IMR-90 (cell line): ENCODE data around the gene HEXA. TPM values are rescaled to one million over a fixed set of nuclear protein-coding genes. Genes with fewer than 3 reads are reported as not detected.

Experiments
- ATAC-seq: fragments of 200-7000 bp; cut with Tn5 transposase; 2 replicates; pipeline ENCODE4 v1.9.1; 2020; ENCODE audit warnings: low read depth, mild to moderate bottlenecking, moderate library complexity
- BruUV-seq: library from RNA; stranded (reverse); fragments of 400-500 nt; replicated peaks from 2 replicates; lab custom pipeline; 2021; lab: Mats Ljungman, UMichigan
- CTCF ChIA-PET: fragments of 300-600 bp; formaldehyde crosslinking; extraction: SDS; loops from one replicate; lab custom pipeline; 2021; ENCODE audit warnings: antibody characterized with exemption; lab: Yijun Ruan, JAX
- POLR2A ChIA-PET: fragments of 300-600 bp; sonication (Branson Sonifier 250); formaldehyde crosslinking; loops from one replicate; lab custom pipeline; 2022; ENCODE audit warnings: antibody characterized with exemption; ENCODE audit not compliant: unreplicated experiment; lab: Charles Lee
- DNase-seq: peaks from one replicate; pipeline ENCODE4 v3.0.0; 2013
- H2AFZ ChIP-seq: replicated peaks from 2 replicates; pipeline ENCODE3; 2013; ENCODE audit warnings: low read length, mild to moderate bottlenecking; ENCODE audit not compliant: poor library complexity
- H2AK5ac ChIP-seq: 2 replicates; pipeline ENCODE4 v1.6.1; 2013; ENCODE audit warnings: low read depth, low read length, inconsistent platforms
- H2AK9ac ChIP-seq: replicated peaks from 2 replicates; pipeline ENCODE3; 2013; ENCODE audit warnings: mild to moderate bottlenecking, low read depth, low read length, moderate library complexity; ENCODE audit not compliant: poor library complexity
- H2BK120ac ChIP-seq: 2 replicates; pipeline ENCODE4 v1.6.1; 2013; ENCODE audit warnings: low read depth, low read length, inconsistent platforms
- H2BK15ac ChIP-seq: 3 replicates; pipeline ENCODE4 v1.6.1; 2013; ENCODE audit warnings: low read depth, low read length, inconsistent platforms
- H2BK20ac ChIP-seq: 2 replicates; pipeline ENCODE4 v1.6.1; 2013; ENCODE audit warnings: low read depth, mild to moderate bottlenecking, inconsistent platforms, low read length, moderate library complexity
- H2BK5ac ChIP-seq: 2 replicates; pipeline ENCODE4 v1.6.1; 2013; ENCODE audit warnings: mild to moderate bottlenecking, low read depth, low read length, inconsistent platforms; ENCODE audit not compliant: poor library complexity, severe bottlenecking
- H3K14ac ChIP-seq: replicated peaks from 2 replicates; pipeline ENCODE4 v1.6.1; 2013; ENCODE audit warnings: low read depth, low read length, inconsistent platforms
- H3K18ac ChIP-seq: 2 replicates; pipeline ENCODE4 v1.6.1; 2013; ENCODE audit warnings: low read depth, low read length, control low read depth
- H3K23ac ChIP-seq: 2 replicates; pipeline ENCODE4 v1.6.1; 2013; ENCODE audit warnings: low read depth, low read length, inconsistent platforms
- H3K27ac ChIP-seq: 2 replicates; pipeline ENCODE4 v1.5.1; 2013; ENCODE audit warnings: mild to moderate bottlenecking, control low read depth, low read length; ENCODE audit not compliant: insufficient read depth
- H3K27me3 ChIP-seq: 2 replicates; pipeline ENCODE4 v1.6.1; 2013; ENCODE audit warnings: low read length; ENCODE audit not compliant: control insufficient read depth, insufficient read depth
- H3K36me3 ChIP-seq: 2 replicates; pipeline ENCODE4 v1.6.1; 2013; ENCODE audit warnings: low read length, mixed read lengths; ENCODE audit not compliant: control insufficient read depth, insufficient read depth
- H3K4ac ChIP-seq: 2 replicates; pipeline ENCODE4 v1.6.1; 2013; ENCODE audit warnings: low read depth, low read length, inconsistent platforms
- H3K4me1 ChIP-seq: 2 replicates; pipeline ENCODE4 v1.6.1; 2013; ENCODE audit warnings: low read length, mixed read lengths; ENCODE audit not compliant: control insufficient read depth, insufficient read depth
- H3K4me2 ChIP-seq: 2 replicates; pipeline ENCODE4 v1.6.1; 2013; ENCODE audit warnings: low read depth, mild to moderate bottlenecking, control low read depth, low read length, moderate library complexity
- H3K4me3 ChIP-seq: 2 replicates; pipeline ENCODE4 v1.5.1; 2013; ENCODE audit warnings: low read depth, mild to moderate bottlenecking, control low read depth, low read length, moderate library complexity; ENCODE audit not compliant: insufficient read depth
- H3K56ac ChIP-seq: 2 replicates; pipeline ENCODE4 v1.6.1; 2013; ENCODE audit warnings: low read length, inconsistent platforms; ENCODE audit not compliant: insufficient read depth; ENCODE audit errors: extremely low read depth
- H3K79me1 ChIP-seq, 2 experiments: 2 replicates each; pipeline ENCODE4 v1.6.1; 2013; ENCODE audit warnings: low read length in 2 of 2, inconsistent platforms in 1 of 2, low read depth in 1 of 2
- H3K9ac ChIP-seq: 2 replicates; pipeline ENCODE4 v1.6.1; 2013; ENCODE audit warnings: low read depth, low read length, control low read depth
- H3K9me1 ChIP-seq: 2 replicates; pipeline ENCODE4 v1.6.1; 2013; ENCODE audit warnings: low read length, inconsistent platforms; ENCODE audit not compliant: insufficient read depth
- H3K9me3 ChIP-seq: 2 replicates; pipeline ENCODE4 v1.6.1; 2013; ENCODE audit warnings: low read length; ENCODE audit not compliant: control insufficient read depth, insufficient read depth
- H4K20me1 ChIP-seq: 2 replicates; pipeline ENCODE4 v1.6.1; 2013; ENCODE audit warnings: low read length, inconsistent platforms; ENCODE audit not compliant: insufficient read depth
- H4K5ac ChIP-seq: 2 replicates; pipeline ENCODE4 v1.6.1; 2013; ENCODE audit warnings: mild to moderate bottlenecking, low read depth, low read length, control low read depth
- H4K8ac ChIP-seq, 2 experiments: 2 replicates each; pipeline ENCODE4 v1.6.1; 2013; ENCODE audit warnings: low read depth in 2 of 2, low read length in 2 of 2, control low read depth in 1 of 2, inconsistent platforms in 1 of 2
- H4K91ac ChIP-seq: 2 replicates; pipeline ENCODE4 v1.6.1; 2013; ENCODE audit warnings: low read depth, low read length, inconsistent platforms; ENCODE audit not compliant: insufficient read depth
- BHLHE40 ChIP-seq: fragments of 150-350 bp; IDR thresholded peaks from 2 replicates; pipeline ENCODE4 v1.6.1; 2016; ENCODE audit warnings: mild to moderate bottlenecking, low read depth, low read length
- MXI1 ChIP-seq: IDR thresholded peaks from 2 replicates; pipeline ENCODE4 v1.6.1; 2012; ENCODE audit warnings: low read depth, mild to moderate bottlenecking, low read length, moderate library complexity, borderline replicate concordance
- NFE2L2 ChIP-seq: fragments of 150-350 bp; IDR thresholded peaks from 2 replicates; pipeline ENCODE4 v1.6.1; 2016; ENCODE audit warnings: low read depth, mild to moderate bottlenecking, low read length
- POLR2A ChIP-seq: IDR thresholded peaks from 2 replicates; pipeline ENCODE4 v1.6.1; 2012; ENCODE audit warnings: mild to moderate bottlenecking, low read depth, low read length
- SMC3 ChIP-seq: fragments of 150-350 bp; IDR thresholded peaks from 2 replicates; pipeline ENCODE4 v1.6.1; 2016; ENCODE audit warnings: low read depth, mild to moderate bottlenecking, antibody characterized with exemption, low read length, moderate library complexity
- WGBS, 2 experiments: methylation state at CpG; one replicate each; pipeline versions ENCODE4 v1.1.5 to v1.1.7; 2013; ENCODE audit warnings: missing lambda C conversion rate in 2 of 2; ENCODE audit not compliant: insufficient read length in 1 of 2; ENCODE audit errors: extremely low coverage in 2 of 2; 5-methylcytosine and 5-hydroxymethylcytosine counted together
- dilution Hi-C: fragments of 300-500 bp; cut with HindIII; formaldehyde crosslinking; loops from one replicate; pipeline ENCODE4 v1.14.3; 2018; ENCODE audit warnings: low sequenced_read_pairs; ENCODE audit not compliant: unreplicated experiment
- in situ Hi-C: fragments of 300-500 bp; cut with MboI; formaldehyde crosslinking; loops from 3 replicates; pipeline ENCODE4 v1.14.3; 2019; ENCODE audit warnings: low sequenced_read_pairs, inconsistent platforms, mixed read lengths
- intact Hi-C: fragments of 100-400 bp; cut with micrococcal nuclease; formaldehyde crosslinking; loops from 2 replicates; pipeline ENCODE4 v1.10.0; 2022
- polyA plus RNA-seq, 3 experiments: library from polyadenylated mRNA; depleted of rRNA; stranded (reverse); fragments of >200 nt; gene quantifications; 2 replicates each; pipeline ENCODE4 v1.2.3, GENCODE V29; 2012; ENCODE audit warnings: low replicate concordance in 1 of 3
- total RNA-seq: library from RNA; depleted of rRNA; stranded (reverse); fragments of >200 nt; gene quantifications from 2 replicates; pipeline ENCODE4 v1.2.3, GENCODE V29; 2012

The HEXA gene
- total and polyA plus RNA-seq, 2 of the 4 experiments (the other 2 are of a cell fraction) = 19.4 to 115 TPM

DNA sequence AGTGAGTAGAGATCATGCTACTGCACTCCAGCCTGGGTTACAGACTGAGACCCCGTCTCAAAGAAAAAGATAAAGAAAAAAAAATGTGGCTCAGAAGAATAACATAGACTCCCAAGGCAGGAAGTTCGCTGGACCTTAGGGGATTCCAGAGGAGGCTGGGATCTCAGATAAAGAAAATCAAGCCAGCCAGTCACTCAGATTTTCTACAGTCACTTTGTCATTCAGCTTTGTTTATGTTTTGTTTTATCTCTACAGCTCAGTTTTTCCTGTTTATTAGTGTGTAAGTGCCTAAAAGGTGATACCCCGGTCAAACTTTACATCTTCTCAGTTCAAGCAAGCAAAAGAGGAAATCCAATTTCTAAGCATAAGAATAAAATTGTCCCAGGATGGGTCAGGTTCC lies 28.5 kb upstream of the HEXA start:
- H3K79me1 ChIP-seq = no peaks in the 10 kb centered on the region
- H3K4me2 ChIP-seq = no peak overlapping the region
- BruUV-seq = no TSS peak
- no peak overlapping the region for H2AFZ ChIP-seq
- POLR2A ChIA-PET = no interaction called here
- no peak overlapping the region for H4K91ac ChIP-seq
- H3K14ac ChIP-seq = no peak overlapping the region
- no peak overlapping the region for H3K4ac ChIP-seq
- H2BK20ac ChIP-seq = no peak overlapping the region
- intact Hi-C loops = no loop called here
- no peak overlapping the region for H3K27ac ChIP-seq
- H3K9me3 ChIP-seq = peaks cover 3% of the 10 kb centered on the region; the same call in 1 of the 2 replicates
- CTCF ChIA-PET = no interaction called here
- H2AK5ac ChIP-seq = no peak overlapping the region
- no peak overlapping the region for H4K8ac ChIP-seq
- no peaks in the 10 kb centered on the region for H3K9me1 ChIP-seq
- H2BK5ac ChIP-seq = no peak overlapping the region
- no peak overlapping the region for H4K5ac ChIP-seq
- H3K56ac ChIP-seq = no peak overlapping the region
- H2AK9ac ChIP-seq = no peak overlapping the region
- no peak overlapping the region for H2BK15ac ChIP-seq
- no peak overlapping the region for H3K4me3 ChIP-seq
- peaks cover 48% of the 10 kb centered on the region for H3K27me3 ChIP-seq
- no peaks in the 10 kb centered on the region for H3K36me3 ChIP-seq
- no peak overlapping the region for H2BK120ac ChIP-seq
- H3K18ac ChIP-seq = no peak overlapping the region
- H4K20me1 ChIP-seq = no peaks in the 10 kb centered on the region
- H3K4me1 ChIP-seq = no peaks in the 10 kb centered on the region
- dilution Hi-C loops = no loop called here
- in situ Hi-C loops = no loop called here
- ATAC-seq (no peak), DNase-seq (no peak)
- no peak overlapping the region for H3K23ac ChIP-seq
- H3K9ac ChIP-seq = no peak overlapping the region
- WGBS, 2 experiments = 17% methylated on average over 1 of the region's 3 CpGs; no CpG with 5 or more reads in 1 of the 2 experiments
- no peak for TF ChIP-seq POLR2A
- TF ChIP-seq BHLHE40 = no peak
- TF ChIP-seq SMC3 = no peak
- no peak for TF ChIP-seq MXI1
- no peak for TF ChIP-seq NFE2L2
